GM18867 (cell line): ENCODE data around the gene SLC39A10.
"Not testable (repeated sequence)": the region's sequence is repeated elsewhere in the genome, so short reads cannot be mapped to it uniquely, and the experiment has no call there.

ENCODE experiments used
- ATAC-seq: cut with Tn5 transposase; IDR thresholded peaks from one replicate; pipeline ENCODE4 v1.9.1; 2021; ENCODE audit warnings: mild to moderate bottlenecking, moderate library complexity; ENCODE audit not compliant: unreplicated experiment

The SLC39A10 gene

DNA sequence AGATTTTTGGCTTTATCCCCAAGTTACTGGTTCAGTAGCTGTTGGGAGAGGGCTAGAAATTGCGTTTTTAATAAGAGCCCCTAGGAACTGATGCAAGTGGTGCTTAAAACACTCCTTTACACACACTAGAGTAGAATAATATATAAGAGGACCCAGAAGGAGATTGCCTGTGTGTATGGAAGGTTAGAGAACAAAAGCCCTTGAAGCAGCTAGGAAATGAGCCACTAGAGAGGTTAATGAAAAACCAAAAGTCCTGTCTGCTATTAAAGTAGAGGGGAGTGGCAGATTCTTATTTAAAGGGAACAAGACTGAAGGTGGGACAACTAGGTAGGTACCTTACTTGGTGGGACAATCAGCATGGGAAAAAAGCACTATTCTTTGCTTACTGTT is 14.4 kb upstream of the SLC39A10 start:
- ATAC-seq = no peak

- not testable (repeated sequence) for ATAC-seq
These were observed 12.3 kb upstream of the SLC39A10 start for GRCh38 chr2:195644708-195645107.

DNA sequence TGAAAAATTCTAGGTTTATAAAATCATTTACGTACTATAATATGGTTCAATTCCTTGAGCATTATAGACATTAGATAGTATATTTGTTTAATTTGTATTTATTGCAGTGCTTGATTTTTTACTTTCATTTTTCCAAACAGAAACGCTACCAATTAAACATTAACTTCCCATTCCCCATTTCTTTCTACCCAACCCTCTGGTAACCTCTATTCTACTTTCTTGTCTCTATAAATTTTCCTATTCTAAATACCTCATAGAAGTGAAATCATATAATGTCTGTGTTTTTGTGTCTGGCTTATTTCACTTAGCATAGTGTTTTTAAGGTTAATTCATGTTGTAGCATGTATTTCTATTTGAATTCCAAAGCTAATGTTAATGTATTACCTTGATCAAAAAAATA is 11.6 kb upstream of the SLC39A10 start:
- no peak for ATAC-seq

DNA sequence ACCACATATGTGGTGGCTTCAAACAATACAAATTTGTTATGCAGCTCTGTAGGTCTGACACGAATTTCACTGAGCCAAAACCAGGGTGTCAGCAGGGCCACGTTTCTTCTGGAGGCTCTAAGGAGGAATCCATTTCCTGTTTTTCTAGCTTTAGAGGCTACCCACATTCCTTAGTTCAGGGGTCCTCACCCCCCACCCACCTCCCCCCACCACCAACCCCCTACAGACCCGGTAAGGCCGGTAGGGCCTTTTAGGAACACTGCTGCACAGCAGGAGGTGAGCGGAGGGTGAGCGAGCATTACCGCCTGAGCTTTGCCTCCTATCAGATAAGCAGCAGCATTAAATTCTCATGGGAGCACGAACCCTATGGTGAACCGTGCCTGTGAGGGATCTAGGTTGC is 10.6 kb upstream of the SLC39A10 start:
- ATAC-seq = no peak

GRCh38 chr2:195647302-195647701 is 9.7 kb upstream of the SLC39A10 start:
- no peak for ATAC-seq

GRCh38 chr2:195648370-195648769 is 8.7 kb upstream of the SLC39A10 start:
- not testable (repeated sequence) for ATAC-seq

DNA sequence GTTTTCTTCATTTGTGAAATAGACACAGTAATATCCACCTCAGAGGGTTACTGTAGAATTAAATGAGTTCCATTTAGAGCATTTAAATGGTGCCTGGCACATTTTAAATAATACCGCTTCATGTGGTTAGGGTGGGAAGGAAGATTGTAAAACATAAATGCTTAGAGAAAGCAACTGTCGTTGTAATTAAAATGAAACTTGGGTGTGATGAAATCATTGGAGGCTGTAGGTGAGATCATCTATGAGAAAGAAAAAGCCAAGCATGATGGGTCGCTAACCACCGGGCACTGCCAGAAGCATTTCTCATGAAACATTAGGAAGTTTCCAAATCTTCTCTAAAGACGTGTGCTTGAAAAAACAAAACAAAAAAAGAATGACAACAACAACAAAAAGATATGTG is 8.2 kb upstream of the SLC39A10 start:
- no peak for ATAC-seq

DNA sequence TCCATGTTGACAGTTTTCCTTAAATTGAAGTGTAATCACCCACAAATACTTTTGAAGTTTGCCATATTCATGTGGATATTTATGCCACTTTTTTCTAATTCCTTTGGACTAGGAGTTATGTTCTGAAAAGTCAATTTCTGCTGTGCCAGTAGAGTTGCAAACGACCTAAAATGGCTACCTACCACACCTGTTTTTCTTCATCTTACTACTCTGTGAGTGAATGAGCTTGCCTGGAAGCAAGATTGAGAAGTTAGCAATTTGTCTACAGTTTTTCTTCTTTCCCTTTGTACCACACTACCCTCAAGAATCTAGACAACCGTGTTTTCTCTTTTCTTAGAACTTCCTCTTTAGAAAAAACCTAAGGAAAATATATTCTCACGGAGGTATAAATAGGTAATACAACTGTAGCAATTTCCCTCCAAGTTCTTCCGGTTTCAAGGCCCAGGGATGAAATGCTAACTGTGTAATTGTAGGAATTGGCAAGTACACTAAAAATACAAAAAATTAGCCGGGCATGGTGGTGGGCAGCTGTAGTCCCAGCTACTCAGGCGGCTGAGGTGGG is 7.3 kb upstream of the SLC39A10 start:
- peak; percentile 31 for ATAC-seq

DNA sequence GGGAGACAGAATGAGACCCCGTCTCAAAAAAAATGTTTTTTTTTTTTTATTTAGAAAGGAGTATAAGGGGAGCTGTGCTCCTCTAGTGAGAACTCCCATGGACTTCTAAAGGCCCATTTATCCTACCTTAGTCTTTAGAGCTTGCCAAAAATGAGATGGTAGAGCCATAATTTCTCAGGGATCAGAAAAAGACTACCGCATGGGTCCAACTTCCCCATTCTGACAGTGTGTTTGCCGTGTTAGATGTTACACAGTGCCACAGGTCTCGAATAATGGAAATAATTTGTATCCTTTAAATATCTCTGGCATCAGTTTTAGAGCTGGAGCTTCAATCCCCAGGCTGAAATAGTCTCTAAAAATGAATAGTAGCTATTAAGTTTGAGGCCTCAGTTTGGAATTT is 6.0 kb upstream of the SLC39A10 start:
- ATAC-seq = no peak

GRCh38 chr2:195652911-195653310 is 4.1 kb upstream of the SLC39A10 start:
- ATAC-seq = no peak

GRCh38 chr2:195656161-195656858 is 716 bp upstream of the SLC39A10 start:
- peak; percentile 31 for ATAC-seq

GRCh38 chr2:195657634-195658540 is 861 bp downstream of the SLC39A10 start:
- peak; percentile 29 for ATAC-seq

GRCh38 chr2:195658541-195658890 is 1.5 kb downstream of the SLC39A10 start:
- ATAC-seq = no peak

- no peak for ATAC-seq
These were observed 2.1 kb downstream of the SLC39A10 start for GRCh38 chr2:195659114-195659513.

DNA sequence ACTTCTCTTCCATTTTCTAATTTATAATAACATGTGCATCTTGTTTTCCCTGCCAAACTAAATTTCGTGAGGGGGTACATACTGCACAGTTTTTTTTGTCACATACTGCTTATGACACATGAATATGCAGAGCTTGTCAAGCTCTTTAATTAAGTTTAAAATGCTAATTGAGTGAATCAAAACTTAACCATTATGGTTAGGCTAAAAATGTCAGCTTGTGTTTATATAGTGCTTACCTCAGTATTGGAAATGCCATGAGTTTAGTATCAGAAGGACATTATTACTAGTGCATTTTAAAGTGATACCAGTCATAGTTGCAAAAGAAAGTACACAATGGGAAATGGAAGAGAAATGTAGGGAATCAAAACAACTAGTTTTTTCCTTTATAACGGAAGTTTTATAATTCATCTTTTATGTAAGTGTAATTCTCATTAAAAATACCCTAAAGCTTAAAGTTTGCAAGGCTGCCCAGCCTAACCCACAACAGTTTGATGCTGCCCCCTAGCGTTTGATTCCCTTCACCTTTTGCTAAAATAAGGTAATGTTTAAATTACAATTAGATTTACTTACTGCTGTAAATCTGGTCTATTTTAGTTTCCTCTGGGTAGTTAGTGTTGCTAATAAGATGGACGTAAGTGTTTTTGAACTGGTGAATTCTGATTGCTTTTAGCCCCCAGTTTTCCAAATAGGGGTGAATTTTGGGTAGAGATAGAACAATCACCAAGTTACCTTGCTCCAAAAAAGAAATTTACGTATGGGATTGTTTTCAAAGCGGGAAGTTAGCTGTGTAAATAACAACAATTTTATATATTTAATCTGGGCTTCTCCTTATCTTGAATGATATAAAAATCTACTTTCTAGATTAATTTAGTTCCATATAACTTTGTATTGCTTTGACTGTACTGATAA is 3.2 kb downstream of the SLC39A10 start:
- no peak for ATAC-seq

DNA sequence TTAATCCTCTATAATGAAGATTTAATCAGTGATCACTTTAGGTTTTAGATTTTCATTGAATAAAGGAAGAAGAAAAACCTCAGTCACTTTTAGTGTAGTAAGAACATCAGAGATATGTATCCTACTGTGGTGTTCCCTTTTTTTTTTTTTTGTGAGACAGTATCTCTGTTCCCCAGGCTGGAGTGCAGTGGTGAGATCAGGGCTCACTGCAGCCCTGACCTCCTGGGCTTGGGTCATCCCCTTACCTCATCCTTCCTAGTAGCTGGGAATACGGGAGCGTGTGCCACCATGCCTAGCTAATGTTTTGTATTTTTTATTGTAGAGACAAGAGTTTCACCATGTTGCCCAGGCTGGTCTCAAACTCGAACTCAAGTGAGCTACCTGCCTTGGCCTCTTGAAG is 5.1 kb downstream of the SLC39A10 start:
- ATAC-seq = no peak

GRCh38 chr2:195663007-195663406 is 6.0 kb downstream of the SLC39A10 start:
- no peak for ATAC-seq

GRCh38 chr2:195664528-195664927 is 7.5 kb downstream of the SLC39A10 start:
- ATAC-seq = no peak

DNA sequence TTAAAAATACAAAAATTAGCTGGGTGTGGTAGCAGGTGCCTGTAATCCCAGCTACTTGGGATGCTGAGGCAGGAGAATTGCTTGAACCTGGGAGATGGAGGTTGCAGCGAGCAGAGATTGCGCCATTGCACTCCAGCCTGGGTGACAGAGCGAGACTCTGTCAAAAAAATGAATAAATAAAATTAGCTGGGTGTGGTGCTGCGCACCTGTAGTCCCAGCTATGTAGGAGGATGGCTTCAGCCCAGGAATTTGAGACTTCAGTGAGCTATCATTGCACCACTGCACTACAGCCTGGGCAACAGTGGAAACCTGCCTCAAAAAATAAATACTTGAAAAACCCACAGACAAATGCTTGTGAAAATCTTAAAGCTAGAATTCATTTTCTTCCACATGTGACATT is 8.1 kb downstream of the SLC39A10 start:
- ATAC-seq = not testable (repeated sequence)

GRCh38 chr2:195666113-195666712 is 9.2 kb downstream of the SLC39A10 start:
- ATAC-seq = no peak
